ENCODE results near the gene ZNF594.
"Not testable (repeated sequence)": the region's sequence is repeated elsewhere in the genome, so short reads cannot be mapped to it uniquely, and the experiment has no call there.

ZNF594 gene

GRCh38 chr17:5135726-5136579 lies 55.7 kb downstream of the ZNF594 start:
- DNase-seq, result no peak

GRCh38 chr17:5135131-5135712 lies 56.4 kb downstream of the ZNF594 start:
- not testable (repeated sequence) for DNase-seq

- DNase-seq, result not testable (repeated sequence)
Measured at GRCh38 chr17:5134571-5134970, 57.1 kb downstream of the ZNF594 start.

- DNase-seq, result not testable (repeated sequence)
Measured at GRCh38 chr17:5133961-5134360, 57.7 kb downstream of the ZNF594 start.

GRCh38 chr17:5133311-5133710 lies 58.4 kb downstream of the ZNF594 start:
- DNase-seq, result no peak

- DNase-seq, result not testable (repeated sequence)
Measured at GRCh38 chr17:5132503-5133225, 59.0 kb downstream of the ZNF594 start.

- not testable (repeated sequence) for DNase-seq
Measured at GRCh38 chr17:5131799-5132502, 59.7 kb downstream of the ZNF594 start.

GRCh38 chr17:5131146-5131715 lies 60.4 kb downstream of the ZNF594 start:
- no peak for DNase-seq

GRCh38 chr17:5130687-5131086 lies 61.0 kb downstream of the ZNF594 start:
- DNase-seq, result not testable (repeated sequence)

- DNase-seq, result not testable (repeated sequence)
Measured at GRCh38 chr17:5130261-5130660, 61.4 kb downstream of the ZNF594 start.

GRCh38 chr17:5129770-5130169 lies 61.9 kb downstream of the ZNF594 start:
- DNase-seq, result not testable (repeated sequence)
